K562 (cell line): ENCODE results near the gene THAP8. TPM values are rescaled to one million over a fixed set of nuclear protein-coding genes. Genes with fewer than 3 reads are reported as not detected.

Source experiments
- ARID3B ChIP-seq: fragments of 250-450 bp; sonication (Bioruptor Pico); IDR thresholded peaks from 2 replicates; pipeline ENCODE4 v1.4.0; 2020; ENCODE audit warnings: borderline replicate concordance
- BRF2 ChIP-seq: IDR thresholded peaks from 3 replicates; pipeline ENCODE4 v1.6.1; 2011; ENCODE audit warnings: borderline replicate concordance, mild to moderate bottlenecking; ENCODE audit not compliant: insufficient read length, insufficient read depth
- ERF ChIP-seq: fragments of 450-650 bp; formaldehyde crosslinking; IDR thresholded peaks from 2 replicates; pipeline ENCODE4 v1.4.0; 2020; ENCODE audit warnings: mild to moderate bottlenecking, mixed read lengths
- ESRRB ChIP-seq: fragments of 250-450 bp; sonication (Bioruptor Pico); IDR thresholded peaks from 2 replicates; pipeline ENCODE4 v1.5.0; 2020; ENCODE audit warnings: mild to moderate bottlenecking, moderate library complexity, borderline replicate concordance
- HIVEP1 ChIP-seq: fragments of 250-450 bp; sonication (Bioruptor Pico); IDR thresholded peaks from 2 replicates; pipeline ENCODE4 v1.4.0; 2020; ENCODE audit warnings: mild to moderate bottlenecking
- HMG20A ChIP-seq: fragments of 450-650 bp; formaldehyde crosslinking; conservative IDR thresholded peaks from 2 replicates; pipeline ENCODE4 v1.4.0; 2020; ENCODE audit warnings: mild to moderate bottlenecking, mixed read lengths
- KAT2B ChIP-seq: IDR thresholded peaks from one replicate; pipeline ENCODE4 v1.6.1; 2012; ENCODE audit warnings: low read depth, mild to moderate bottlenecking, control low read depth, inconsistent platforms, low read length, moderate library complexity
- MAFF ChIP-seq: IDR thresholded peaks from 2 replicates; pipeline ENCODE4 v1.6.1; 2012; ENCODE audit warnings: low read length, improper control_type of control experiment
- MCM7 ChIP-seq, 2 experiments: fragments of 450-650 bp; IDR thresholded peaks; 2 replicates each; pipeline ENCODE4 v1.6.1; 2016 to 2018
- TFE3 ChIP-seq: fragments of 450-650 bp; formaldehyde crosslinking; IDR thresholded peaks from 2 replicates; pipeline ENCODE4 v1.4.0; 2020; ENCODE audit warnings: mild to moderate bottlenecking, mixed read lengths
- ZBTB40 ChIP-seq, 2 experiments: fragments of 450-650 bp in 1 of 2; sonication (generic) in 1 of 2; formaldehyde crosslinking in 1 of 2; IDR thresholded peaks; 2 replicates each; pipeline versions ENCODE4 v1.7.1 to v1.9.0; 2016 to 2022; ENCODE audit warnings: inconsistent platforms in 1 of 2, mild to moderate bottlenecking in 1 of 2, missing genetic modification reagents in 1 of 2
- ZNF24 ChIP-seq: fragments of 450-650 bp; IDR thresholded peaks from 2 replicates; pipeline ENCODE4 v1.6.1; 2016
- polyA plus RNA-seq, 8 experiments: library from polyadenylated mRNA; depleted of rRNA in 4 of 8; stranded (reverse) in 5 of 8; unstranded in 3 of 8; fragments of >200 nt; fragmentation: Nextera tagmentation in 2 of 8; fragmentation: Illumina TruSeq in 1 of 8; extraction: Ambion mirVana in 2 of 8; extraction: Trizol in 1 of 8; gene quantifications; 2 replicates each; pipeline versions ENCODE4 v1.2.1 to v1.2.3, GENCODE V29; 2011 to 2014; ENCODE audit warnings: inconsistent platforms in 1 of 8, missing spikeins in 1 of 8
- total RNA-seq, 7 experiments: library from RNA; depleted of rRNA in 6 of 7; stranded (reverse); fragments of >200 nt in 6 of 7; fragmentation: Illumina TruSeq in 2 of 7; extraction: Trizol in 2 of 7; gene quantifications; 2 replicates each; pipeline versions ENCODE4 v1.2.1 to v1.2.3, GENCODE V29; 2011 to 2021; ENCODE audit warnings: low replicate concordance in 1 of 7

Gene THAP8
- total and polyA plus RNA-seq, 9 of the 15 experiments (the other 6 are each of a cell fraction or from before 2014, with no cell fraction given) = 0.11 to 2.0 (median 0.94) TPM

- TF ChIP-seq BRF2 = no peak
- TF ChIP-seq ARID3B = no peak
- no peak for TF ChIP-seq ZNF24
- no peak for TF ChIP-seq ERF (CRISPR knock-in tag)
- TF ChIP-seq MAFF = no peak
- no peak for TF ChIP-seq ZBTB40 (IDR thresholded peaks at IDR 0.05)
- TF ChIP-seq ZBTB40 (CRISPR knock-in tag; IDR thresholded peaks at IDR 0.05) = no peak
- TF ChIP-seq ESRRB (CRISPR knock-in tag) = no peak
- no peak for TF ChIP-seq HIVEP1
- TF ChIP-seq KAT2B = no peak
- no peak for TF ChIP-seq HMG20A (CRISPR knock-in tag)
- no peak for TF ChIP-seq MCM7 (IDR thresholded peaks at IDR 0.05)
- TF ChIP-seq TFE3 = no peak
- TF ChIP-seq, all 486 proteins: peak for 0
Measured at GRCh38 chr19:36040495-36040894, 13.6 kb downstream of the THAP8 start (continued).
